ENCODE measurements around the gene YPEL3.

DNA sequence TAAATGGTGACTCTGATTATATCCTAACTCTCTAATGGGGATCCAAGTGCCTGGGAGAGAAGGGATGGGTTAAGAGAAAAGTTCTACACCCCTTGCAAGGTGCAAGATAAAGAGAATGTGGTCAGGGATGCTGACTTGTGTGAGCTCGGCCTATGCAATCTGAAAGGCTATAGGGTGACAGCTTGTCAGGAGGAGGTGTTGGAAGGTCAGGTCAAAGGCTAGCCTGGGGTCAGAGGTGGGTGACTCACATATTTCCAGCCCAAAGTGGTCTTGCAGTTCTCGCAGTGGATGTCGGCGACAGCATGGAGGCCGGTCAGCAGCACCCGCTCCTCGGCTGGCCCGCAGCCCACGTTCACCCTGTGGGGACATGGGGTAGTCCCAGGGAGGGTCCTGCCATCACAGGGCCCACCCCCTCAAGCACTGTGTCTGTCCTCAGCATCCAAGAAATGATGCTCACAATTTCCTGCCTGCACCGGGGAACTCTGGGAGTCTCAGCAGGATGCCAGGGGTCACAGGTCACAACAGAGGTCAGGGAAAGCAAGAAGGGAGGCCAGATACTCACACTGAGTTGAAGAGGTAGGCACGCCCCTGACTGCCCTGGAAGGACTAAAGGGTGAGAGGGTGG is 1.4 kb downstream of the YPEL3 start:
- no peak for TF ChIP-seq TAF1 (IDR thresholded peaks at IDR 0.05; ENCODE audit: borderline replicate concordance, insufficient read depth, low read length)
- TF ChIP-seq, protein P1, sequence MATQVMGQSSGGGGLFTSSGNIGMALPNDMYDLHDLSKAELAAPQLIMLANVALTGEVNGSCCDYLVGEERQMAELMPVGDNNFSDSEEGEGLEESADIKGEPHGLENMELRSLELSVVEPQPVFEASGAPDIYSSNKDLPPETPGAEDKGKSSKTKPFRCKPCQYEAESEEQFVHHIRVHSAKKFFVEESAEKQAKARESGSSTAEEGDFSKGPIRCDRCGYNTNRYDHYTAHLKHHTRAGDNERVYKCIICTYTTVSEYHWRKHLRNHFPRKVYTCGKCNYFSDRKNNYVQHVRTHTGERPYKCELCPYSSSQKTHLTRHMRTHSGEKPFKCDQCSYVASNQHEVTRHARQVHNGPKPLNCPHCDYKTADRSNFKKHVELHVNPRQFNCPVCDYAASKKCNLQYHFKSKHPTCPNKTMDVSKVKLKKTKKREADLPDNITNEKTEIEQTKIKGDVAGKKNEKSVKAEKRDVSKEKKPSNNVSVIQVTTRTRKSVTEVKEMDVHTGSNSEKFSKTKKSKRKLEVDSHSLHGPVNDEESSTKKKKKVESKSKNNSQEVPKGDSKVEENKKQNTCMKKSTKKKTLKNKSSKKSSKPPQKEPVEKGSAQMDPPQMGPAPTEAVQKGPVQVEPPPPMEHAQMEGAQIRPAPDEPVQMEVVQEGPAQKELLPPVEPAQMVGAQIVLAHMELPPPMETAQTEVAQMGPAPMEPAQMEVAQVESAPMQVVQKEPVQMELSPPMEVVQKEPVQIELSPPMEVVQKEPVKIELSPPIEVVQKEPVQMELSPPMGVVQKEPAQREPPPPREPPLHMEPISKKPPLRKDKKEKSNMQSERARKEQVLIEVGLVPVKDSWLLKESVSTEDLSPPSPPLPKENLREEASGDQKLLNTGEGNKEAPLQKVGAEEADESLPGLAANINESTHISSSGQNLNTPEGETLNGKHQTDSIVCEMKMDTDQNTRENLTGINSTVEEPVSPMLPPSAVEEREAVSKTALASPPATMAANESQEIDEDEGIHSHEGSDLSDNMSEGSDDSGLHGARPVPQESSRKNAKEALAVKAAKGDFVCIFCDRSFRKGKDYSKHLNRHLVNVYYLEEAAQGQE (IDR thresholded peaks at IDR 0.05; ENCODE audit: insufficient read depth in 1 of 2, low read depth in 2 of 2, low read length in 2 of 2), result no peak
- TF ChIP-seq POLR2AphosphoS5 (IDR thresholded peaks at IDR 0.05; ENCODE audit: low read depth, low read length), result no peak
- no peak for TF ChIP-seq SIN3A (IDR thresholded peaks at IDR 0.05; ENCODE audit: borderline replicate concordance, insufficient read depth, low read length)

Measured in PFSK-1 (cell line).